K562 (cell line): ENCODE measurements around the gene B4GALT1.

ENCODE experiments used
- CSDE1 ChIP-seq, 2 experiments: fragments of 450-650 bp; IDR thresholded peaks; 2 replicates each; pipeline ENCODE4 v1.6.1; 2016; ENCODE audit warnings: mild to moderate bottlenecking in 1 of 2
- CTCF ChIP-seq, 3 experiments: IDR thresholded peaks in 2 of 3; conservative IDR thresholded peaks in 1 of 3; 2 replicates each; pipeline ENCODE4 v1.5.1; 2011 to 2012; ENCODE audit warnings: low read length in 3 of 3, mild to moderate bottlenecking in 3 of 3, control low read depth in 2 of 3, improper control_type of control experiment in 1 of 3, inconsistent platforms in 1 of 3, low read depth in 1 of 3, mixed read lengths in 1 of 3, moderate library complexity in 1 of 3; ENCODE audit not compliant: insufficient read depth in 2 of 3
- EZH2 ChIP-seq: IDR thresholded peaks from 2 replicates; pipeline ENCODE4 v1.6.1; 2012; ENCODE audit warnings: low read depth, mild to moderate bottlenecking, inconsistent platforms, low read length, borderline replicate concordance
- FOS ChIP-seq: IDR thresholded peaks from 3 replicates; pipeline ENCODE4 v1.6.1; 2011; ENCODE audit not compliant: insufficient read length; ENCODE audit errors: extremely low read depth
- LCOR ChIP-seq: sonication (generic); formaldehyde crosslinking; IDR thresholded peaks from 2 replicates; pipeline ENCODE4 v1.8.0; 2022; ENCODE audit warnings: mild to moderate bottlenecking, missing genetic modification reagents
- NCOR1 ChIP-seq: fragments of 450-650 bp; IDR thresholded peaks from 2 replicates; pipeline ENCODE4 v1.6.1; 2016; ENCODE audit warnings: mild to moderate bottlenecking, moderate library complexity
- PTTG1 ChIP-seq: fragments of 450-650 bp; IDR thresholded peaks from 2 replicates; pipeline ENCODE4 v1.6.1; 2016; ENCODE audit warnings: low read depth, mild to moderate bottlenecking, missing genetic modification characterization, missing compliant biosample characterization

- TF ChIP-seq EZH2 (no peak), LCOR (no peak), FOS (no peak), CSDE1 (IDR thresholded peaks at IDR 0.05) (no peak), PTTG1 (tag) (no peak), NCOR1 (no peak), CTCF (IDR thresholded peaks at IDR 0.05 in 2 of 3, conservative IDR thresholded peaks at IDR 0.05 in 1 of 3; ENCODE audit: insufficient read depth in 2 of 3, low read depth in 1 of 3, low read length in 3 of 3) (no peak)
These were observed 46.5 kb downstream of the B4GALT1 start for GRCh38 chr9:33120620-33121019.
